Measurements from ENCODE around the gene ZCCHC2. TPM values are rescaled to one million over a fixed set of nuclear protein-coding genes. Genes with fewer than 3 reads are reported as not detected.
A peak's percentile ranks its signal among the peaks of the same experiment; 100 is the strongest.

The ZCCHC2 gene
- total and polyA plus RNA-seq, 2 of the 13 experiments (the other 11 are each of a cell fraction or from before 2014, with no cell fraction given) = 62.5 to 76.1 TPM

DNA sequence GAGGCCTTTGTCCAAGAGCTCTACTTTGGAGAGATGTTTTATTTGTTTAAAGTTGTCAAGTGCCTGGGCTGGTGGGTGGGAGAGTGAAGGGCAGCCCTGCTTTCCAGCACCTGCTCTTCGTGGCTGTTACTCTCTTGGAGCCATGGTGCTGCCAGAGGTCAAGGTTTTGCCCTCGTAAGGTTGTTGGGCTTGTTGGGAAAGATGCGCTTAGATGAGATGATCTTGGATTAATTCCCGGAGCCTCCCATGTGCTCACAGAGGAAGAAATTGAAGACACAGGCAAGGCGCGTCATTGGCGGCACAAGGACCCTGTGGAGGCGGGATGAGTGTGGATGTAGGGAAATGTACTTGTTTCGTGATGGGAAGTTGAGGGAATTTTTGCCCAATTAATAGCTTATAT lies 27.9 kb downstream of the ZCCHC2 start:
- Histone ChIP-seq H3K9me3 (ENCODE audit: low read length) (no peaks in the 10 kb centered on the region), H4K20me1 (ENCODE audit: insufficient read depth, low read length) (peaks cover 6% of the 10 kb centered on the region; the same call in 1 of the 2 replicates), H3K27ac (ENCODE audit: extremely low read length, insufficient read depth, low read length) (no peak overlapping the region), H3K4me1 (ENCODE audit: insufficient read depth, low read length) (no peaks in the 10 kb centered on the region), H3K4me2 (ENCODE audit: low read depth, low read length) (no peak overlapping the region), H2AFZ (ENCODE audit: low read length) (no peak overlapping the region), H3K4me3 (replicated peaks in 1 of 3; ENCODE audit: insufficient read depth in 1 of 3, low read depth in 2 of 3, low read length in 3 of 3) (no peak overlapping the region), H3K27me3 (ENCODE audit: control insufficient read depth in 1 of 2, insufficient read depth in 2 of 2, low read length in 2 of 2) (no peaks in the 10 kb centered on the region), H3K79me2 (ENCODE audit: insufficient read depth, low read length) (peaks cover 55% of the 10 kb centered on the region), H3K9ac (ENCODE audit: insufficient read depth, low read depth, low read length) (no peak overlapping the region), H3K36me3 (replicated peaks in 1 of 2; ENCODE audit: control insufficient read depth in 1 of 2, insufficient read depth in 2 of 2, low read length in 2 of 2) (peaks cover 24 to 88% of the 10 kb centered on the region in 2 experiments)
- ChIA-PET CTCF (ENCODE audit: low intra/inter-chr PET ratio, low total read pairs) (no interaction called here), POLR2A (no interaction called here)
- peak; percentile 34 for TF ChIP-seq RBM22 (optimal IDR thresholded peaks at IDR 0.05; ENCODE audit: low read length)
- TF ChIP-seq, protein P1, sequence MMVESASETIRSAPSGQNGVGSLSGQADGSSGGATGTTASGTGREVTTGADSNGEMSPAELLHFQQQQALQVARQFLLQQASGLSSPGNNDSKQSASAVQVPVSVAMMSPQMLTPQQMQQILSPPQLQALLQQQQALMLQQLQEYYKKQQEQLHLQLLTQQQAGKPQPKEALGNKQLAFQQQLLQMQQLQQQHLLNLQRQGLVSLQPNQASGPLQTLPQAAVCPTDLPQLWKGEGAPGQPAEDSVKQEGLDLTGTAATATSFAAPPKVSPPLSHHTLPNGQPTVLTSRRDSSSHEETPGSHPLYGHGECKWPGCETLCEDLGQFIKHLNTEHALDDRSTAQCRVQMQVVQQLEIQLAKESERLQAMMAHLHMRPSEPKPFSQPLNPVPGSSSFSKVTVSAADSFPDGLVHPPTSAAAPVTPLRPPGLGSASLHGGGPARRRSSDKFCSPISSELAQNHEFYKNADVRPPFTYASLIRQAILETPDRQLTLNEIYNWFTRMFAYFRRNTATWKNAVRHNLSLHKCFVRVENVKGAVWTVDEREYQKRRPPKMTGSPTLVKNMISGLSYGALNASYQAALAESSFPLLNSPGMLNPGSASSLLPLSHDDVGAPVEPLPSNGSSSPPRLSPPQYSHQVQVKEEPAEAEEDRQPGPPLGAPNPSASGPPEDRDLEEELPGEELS (CRISPR knock-in tag; IDR thresholded peaks at IDR 0.05) = no peak
- no peak for FAIRE-seq
- no peak for ATAC-seq
- in situ Hi-C loops (cut with HindIII; ENCODE audit: extremely low pct_ligation_motif_present, low pct_unique_long_range_greater_than_20kb) = no loop called here
- no peak for DNase-seq (ENCODE audit: low spot score)
- BruUV-seq (replicated peaks) = no TSS peak
- WGBS (ENCODE audit: low lambda C conversion rate) = 84% methylated on average over 9 of the region's 9 CpGs
- intact Hi-C loops (cut with micrococcal nuclease; ENCODE audit: unreplicated experiment) = no loop called here

DNA sequence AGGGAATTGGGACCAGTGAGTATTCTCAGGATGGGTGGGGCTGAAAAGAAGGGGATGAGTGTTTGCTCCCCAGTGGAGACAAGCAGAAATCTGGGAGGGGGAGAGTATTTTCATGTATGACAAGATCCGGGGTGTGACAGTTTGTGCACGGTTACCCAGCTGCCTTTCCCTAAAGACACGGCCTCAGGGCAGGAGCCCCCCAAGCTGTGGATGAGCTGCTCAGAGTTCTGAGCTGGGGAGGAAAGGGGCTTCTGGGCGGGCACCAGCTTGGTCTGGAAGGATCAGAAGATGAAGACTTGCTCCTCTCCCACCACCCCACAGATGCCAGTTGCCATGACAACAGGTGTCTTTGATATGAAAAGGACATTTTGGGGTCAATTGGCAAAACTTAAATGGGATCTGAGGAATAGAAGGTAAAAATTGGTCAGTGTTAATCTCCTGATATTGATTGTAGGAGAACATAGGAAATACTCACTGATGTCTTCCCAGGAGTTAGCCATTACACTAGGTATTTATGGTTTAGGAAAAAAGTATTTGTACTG lies 29.2 kb downstream of the ZCCHC2 start:
- no peak overlapping the region for H3K4me3 ChIP-seq (replicated peaks in 1 of 3; ENCODE audit: insufficient read depth in 1 of 3, low read depth in 2 of 3, low read length in 3 of 3)
- no peaks in the 10 kb centered on the region for H3K27me3 ChIP-seq (ENCODE audit: control insufficient read depth in 1 of 2, insufficient read depth in 2 of 2, low read length in 2 of 2)
- peaks cover 28 to 86% of the 10 kb centered on the region in 2 experiments for H3K36me3 ChIP-seq (replicated peaks in 1 of 2; ENCODE audit: control insufficient read depth in 1 of 2, insufficient read depth in 2 of 2, low read length in 2 of 2)
- peaks cover 6% of the 10 kb centered on the region; the same call in 1 of the 2 replicates for H4K20me1 ChIP-seq (ENCODE audit: insufficient read depth, low read length)
- 94% methylated on average over 4 of the region's 4 CpGs for WGBS (ENCODE audit: low lambda C conversion rate)
- no peak overlapping the region for H2AFZ ChIP-seq (ENCODE audit: low read length)
- no peak overlapping the region for H3K27ac ChIP-seq (ENCODE audit: extremely low read length, insufficient read depth, low read length)
- peaks cover 52% of the 10 kb centered on the region for H3K79me2 ChIP-seq (ENCODE audit: insufficient read depth, low read length)
- no peak overlapping the region for H3K9ac ChIP-seq (ENCODE audit: insufficient read depth, low read depth, low read length)
- H3K4me1 ChIP-seq (ENCODE audit: insufficient read depth, low read length) = no peaks in the 10 kb centered on the region
- BruUV-seq (replicated peaks) = no TSS peak
- no peak overlapping the region for H3K4me2 ChIP-seq (ENCODE audit: low read depth, low read length)
- intact Hi-C loops (cut with micrococcal nuclease; ENCODE audit: unreplicated experiment) = no loop called here
- CTCF ChIA-PET (ENCODE audit: low intra/inter-chr PET ratio, low total read pairs) = no interaction called here
- TF ChIP-seq RFX1 (IDR thresholded peaks at IDR 0.05) = peak; percentile 57; the same call in 1 of the 2 replicates
- TF ChIP-seq MTF2 (CRISPR knock-in tag; IDR thresholded peaks at IDR 0.05; ENCODE audit: borderline replicate concordance) = no peak
- no peak for TF ChIP-seq ZNF30 (CRISPR knock-in tag; IDR thresholded peaks at IDR 0.05)
- in situ Hi-C loops (cut with HindIII; ENCODE audit: extremely low pct_ligation_motif_present, low pct_unique_long_range_greater_than_20kb) = no loop called here
- POLR2A ChIA-PET = no interaction called here
- no peak for DNase-seq (ENCODE audit: low spot score)
- no peak for FAIRE-seq
- ATAC-seq = peak; percentile 19; the same call in 2 of the 3 replicates
- no peaks in the 10 kb centered on the region for H3K9me3 ChIP-seq (ENCODE audit: low read length)
